H9 (cell line): ENCODE data around the gene TCF7L1. TPM values are rescaled to one million over a fixed set of nuclear protein-coding genes. Genes with fewer than 3 reads are reported as not detected.

Experiments used
- DNase-seq: peaks from one replicate; pipeline ENCODE4 v3.0.0-alpha.2; 2017
- H2AFZ ChIP-seq: one replicate; pipeline ENCODE4 v1.6.1; 2013; ENCODE audit warnings: mild to moderate bottlenecking, low read length, control low read depth, moderate library complexity
- H2AK5ac ChIP-seq: 2 replicates; pipeline ENCODE4 v1.6.1; 2013; ENCODE audit warnings: low read length, control low read depth, mixed read lengths; ENCODE audit not compliant: insufficient read length
- H2BK120ac ChIP-seq: one replicate; pipeline ENCODE4 v1.6.1; 2013; ENCODE audit warnings: low read depth, mild to moderate bottlenecking, low read length, control low read depth, inconsistent platforms; ENCODE audit not compliant: poor library complexity, severe bottlenecking
- H2BK12ac ChIP-seq: 2 replicates; pipeline ENCODE4 v1.6.1; 2013; ENCODE audit warnings: low read length, control low read depth, mixed read lengths, low read depth; ENCODE audit not compliant: insufficient read length
- H2BK15ac ChIP-seq: 2 replicates; pipeline ENCODE4 v1.6.1; 2013; ENCODE audit warnings: low read depth, low read length, control low read depth
- H2BK20ac ChIP-seq: one replicate; pipeline ENCODE4 v1.6.1; 2013; ENCODE audit warnings: low read depth, mild to moderate bottlenecking, low read length, control low read depth, inconsistent platforms; ENCODE audit not compliant: poor library complexity, severe bottlenecking
- H2BK5ac ChIP-seq: 2 replicates; pipeline ENCODE4 v1.6.1; 2013; ENCODE audit warnings: low read length, control low read depth, mixed read lengths; ENCODE audit not compliant: insufficient read length
- H3K14ac ChIP-seq: 2 replicates; pipeline ENCODE4 v1.6.1; 2013; ENCODE audit warnings: low read length, control low read depth; ENCODE audit not compliant: insufficient read depth
- H3K18ac ChIP-seq: 2 replicates; pipeline ENCODE4 v1.6.1; 2013; ENCODE audit warnings: low read depth, mild to moderate bottlenecking, mixed read lengths, low read length, control low read depth; ENCODE audit not compliant: insufficient read length
- H3K23ac ChIP-seq: 2 replicates; pipeline ENCODE4 v1.6.1; 2013; ENCODE audit warnings: low read length, control low read depth, mixed read lengths, low read depth; ENCODE audit not compliant: insufficient read length
- H3K23me2 ChIP-seq: 2 replicates; pipeline ENCODE4 v1.6.1; 2013; ENCODE audit warnings: low read depth, mild to moderate bottlenecking, mixed read lengths, low read length, control low read depth; ENCODE audit not compliant: insufficient read length, poor library complexity, severe bottlenecking
- H3K27ac ChIP-seq: 2 replicates; pipeline ENCODE4 v1.5.1; 2013; ENCODE audit warnings: low read length, control low read depth, mixed read lengths, low read depth; ENCODE audit not compliant: insufficient read length
- H3K27me3 ChIP-seq: 2 replicates; pipeline ENCODE4 v1.6.1; 2013; ENCODE audit warnings: low read length, control low read depth, inconsistent platforms; ENCODE audit not compliant: insufficient read depth
- H3K4ac ChIP-seq: 2 replicates; pipeline ENCODE4 v1.6.1; 2013; ENCODE audit warnings: low read depth, mild to moderate bottlenecking, control low read depth, inconsistent platforms, low read length, moderate library complexity
- H3K4me1 ChIP-seq: 2 replicates; pipeline ENCODE4 v1.6.1; 2013; ENCODE audit warnings: low read length, control low read depth, inconsistent platforms; ENCODE audit not compliant: insufficient read depth
- H3K4me2 ChIP-seq: 2 replicates; pipeline ENCODE4 v1.6.1; 2013; ENCODE audit warnings: low read length, control low read depth, mixed read lengths; ENCODE audit not compliant: insufficient read length, insufficient read depth
- H3K56ac ChIP-seq: 2 replicates; pipeline ENCODE4 v1.6.1; 2013; ENCODE audit warnings: low read depth, mild to moderate bottlenecking, mixed read lengths, low read length, control low read depth; ENCODE audit not compliant: insufficient read length
- H3K79me1 ChIP-seq: 2 replicates; pipeline ENCODE4 v1.6.1; 2013; ENCODE audit warnings: low read depth, mild to moderate bottlenecking, moderate library complexity, low read length, control low read depth, inconsistent platforms; ENCODE audit not compliant: insufficient read depth, poor library complexity, severe bottlenecking
- H3K79me2 ChIP-seq: 2 replicates; pipeline ENCODE4 v1.6.1; 2013; ENCODE audit warnings: low read length, control low read depth, inconsistent platforms; ENCODE audit not compliant: insufficient read depth
- H3K9ac ChIP-seq: 2 replicates; pipeline ENCODE4 v1.6.1; 2013; ENCODE audit warnings: low read length, control low read depth, mixed read lengths; ENCODE audit not compliant: insufficient read length; ENCODE audit errors: extremely low read depth
- H3K9me3 ChIP-seq: one replicate; pipeline ENCODE4 v1.6.1; 2013; ENCODE audit warnings: low read depth, low read length, inconsistent platforms; ENCODE audit not compliant: control insufficient read depth
- H3T11ph ChIP-seq: one replicate; pipeline ENCODE4 v1.6.1; 2013; ENCODE audit warnings: mild to moderate bottlenecking, low read length, control low read depth, inconsistent platforms
- H4K20me1 ChIP-seq: one replicate; pipeline ENCODE4 v1.6.1; 2013; ENCODE audit not compliant: control insufficient read depth, insufficient read length, insufficient read depth
- H4K5ac ChIP-seq: 2 replicates; pipeline ENCODE4 v1.6.1; 2013; ENCODE audit warnings: low read depth, mild to moderate bottlenecking, mixed read lengths, low read length, control low read depth; ENCODE audit not compliant: insufficient read length
- H4K8ac ChIP-seq: replicated peaks from 2 replicates; pipeline ENCODE4 v1.6.1; 2013; ENCODE audit warnings: low read length, control low read depth, mixed read lengths, low read depth; ENCODE audit not compliant: insufficient read length
- H4K91ac ChIP-seq: 2 replicates; pipeline ENCODE4 v1.6.1; 2013; ENCODE audit warnings: low read depth, mild to moderate bottlenecking, moderate library complexity, mixed read lengths, low read length, control low read depth; ENCODE audit not compliant: insufficient read length
- H3K27ac Mint-ChIP-seq, 3 experiments: 2 replicates in 2 of 3; 3 replicates in 1 of 3; pipeline ENCODE4 v1.8.0; 2020 to 2021; ENCODE audit warnings: mixed read lengths in 3 of 3, mild to moderate bottlenecking in 1 of 3, moderate library complexity in 1 of 3
- H3K27me3 Mint-ChIP-seq: 2 replicates; pipeline ENCODE4 v1.8.0; 2021; ENCODE audit warnings: low read depth, mild to moderate bottlenecking, moderate library complexity, mixed read lengths
- H3K36me3 Mint-ChIP-seq, 3 experiments: 2 replicates in 2 of 3; 3 replicates in 1 of 3; pipeline ENCODE4 v1.8.0; 2020 to 2021; ENCODE audit warnings: low read depth in 3 of 3, mixed read lengths in 3 of 3; ENCODE audit not compliant: insufficient read depth in 1 of 3
- H3K4me1 Mint-ChIP-seq, 2 experiments: 2 replicates each; pipeline ENCODE4 v1.8.0; 2020; ENCODE audit warnings: mixed read lengths in 2 of 2
- H3K4me3 Mint-ChIP-seq, 2 experiments: 2 replicates in 1 of 2; 3 replicates in 1 of 2; pipeline ENCODE4 v1.8.0; 2020 to 2021; ENCODE audit warnings: mild to moderate bottlenecking in 2 of 2, mixed read lengths in 2 of 2, moderate library complexity in 1 of 2
- H3K9me3 Mint-ChIP-seq, 2 experiments: 2 replicates in 1 of 2; 3 replicates in 1 of 2; pipeline ENCODE4 v1.8.0; 2020; ENCODE audit warnings: mild to moderate bottlenecking in 2 of 2, mixed read lengths in 2 of 2, moderate library complexity in 1 of 2
- WGBS: extraction: QIAGEN DNeasy Blood & Tissue Kit; methylation state at CpG from one replicate; pipeline ENCODE4 v1.1.7; 2013; ENCODE audit warnings: missing lambda C conversion rate, low lambda C conversion rate, mixed read lengths; ENCODE audit not compliant: insufficient read length; ENCODE audit errors: extremely low coverage; 5-methylcytosine and 5-hydroxymethylcytosine counted together
- total RNA-seq: library from RNA; stranded (reverse); gene quantifications from 2 replicates; pipeline ENCODE4 v1.2.1, GENCODE V29; 2021
- TF ChIP-seq, protein P1 (sequence below): fragments of 200-600 bp; sonication (generic); conservative IDR thresholded peaks from 3 replicates; pipeline ENCODE4 v1.8.0; 2021; ENCODE audit warnings: antibody characterized with exemption, mild to moderate bottlenecking

The TCF7L1 gene
- total RNA-seq, 1 experiment from 2014 or later, result 112 TPM

- Histone ChIP-seq H2AFZ (no peak overlapping the region), H4K20me1 (no peaks in the 10 kb centered on the region), H3K27ac (no peak overlapping the region), H2AK5ac (no peak overlapping the region), H3K4me2 (no peak overlapping the region), H2BK120ac (no peak overlapping the region), H3K79me2 (peaks cover 40% of the 10 kb centered on the region), H3K4me1 (peaks cover 10% of the 10 kb centered on the region), H4K91ac (no peak overlapping the region), H3K27me3 (no peaks in the 10 kb centered on the region), H3K23ac (no peak overlapping the region), H3K18ac (no peak overlapping the region), H3K56ac (no peak overlapping the region), H3T11ph (no peak overlapping the region), H3K79me1 (peaks cover 7% of the 10 kb centered on the region), H4K5ac (no peak overlapping the region), H3K4ac (no peak overlapping the region), H3K9me3 (no peaks in the 10 kb centered on the region), H2BK5ac (no peak overlapping the region), H3K9ac (no peak overlapping the region), H4K8ac (no peak overlapping the region), H2BK20ac (no peak overlapping the region), H3K14ac (no peak overlapping the region), H2BK15ac (no peak overlapping the region), H2BK12ac (no peak overlapping the region), H3K23me2 (no peaks in the 10 kb centered on the region)
- Mint-ChIP-seq H3K36me3 (peaks cover 7 to 26% (median 20%) of the 10 kb centered on the region in 3 experiments; a peak in 6 of 7 replicates), H3K27ac (no peak overlapping the region), H3K4me1 (peaks cover 59 to 65% of the 10 kb centered on the region in 2 experiments), H3K4me3 (no peak overlapping the region), H3K27me3 (no peaks in the 10 kb centered on the region), H3K9me3 (no peaks in the 10 kb centered on the region)
- TF ChIP-seq, protein P1, sequence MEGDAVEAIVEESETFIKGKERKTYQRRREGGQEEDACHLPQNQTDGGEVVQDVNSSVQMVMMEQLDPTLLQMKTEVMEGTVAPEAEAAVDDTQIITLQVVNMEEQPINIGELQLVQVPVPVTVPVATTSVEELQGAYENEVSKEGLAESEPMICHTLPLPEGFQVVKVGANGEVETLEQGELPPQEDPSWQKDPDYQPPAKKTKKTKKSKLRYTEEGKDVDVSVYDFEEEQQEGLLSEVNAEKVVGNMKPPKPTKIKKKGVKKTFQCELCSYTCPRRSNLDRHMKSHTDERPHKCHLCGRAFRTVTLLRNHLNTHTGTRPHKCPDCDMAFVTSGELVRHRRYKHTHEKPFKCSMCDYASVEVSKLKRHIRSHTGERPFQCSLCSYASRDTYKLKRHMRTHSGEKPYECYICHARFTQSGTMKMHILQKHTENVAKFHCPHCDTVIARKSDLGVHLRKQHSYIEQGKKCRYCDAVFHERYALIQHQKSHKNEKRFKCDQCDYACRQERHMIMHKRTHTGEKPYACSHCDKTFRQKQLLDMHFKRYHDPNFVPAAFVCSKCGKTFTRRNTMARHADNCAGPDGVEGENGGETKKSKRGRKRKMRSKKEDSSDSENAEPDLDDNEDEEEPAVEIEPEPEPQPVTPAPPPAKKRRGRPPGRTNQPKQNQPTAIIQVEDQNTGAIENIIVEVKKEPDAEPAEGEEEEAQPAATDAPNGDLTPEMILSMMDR, result no peak
- no CpG with 5 or more reads among the region's 3 CpGs for WGBS
- DNase-seq, result no peak
Observed at GRCh38 chr2:85169581-85169980, 36.4 kb downstream of the TCF7L1 start.
